Tibial nerve (tissue), 4 donors: ENCODE measurements around the gene TPPP.
"Not testable (repeated sequence)": the region's sequence is repeated elsewhere in the genome, so short reads cannot be mapped to it uniquely, and the experiment has no call there.

ENCODE experiments used
- EP300 ChIP-seq, 2 donors: sonication (generic); formaldehyde crosslinking; IDR thresholded peaks; one replicate each; pipeline ENCODE4 v1.6.1; 2017; ENCODE audit warnings: antibody characterized with exemption in 2 of 2, mild to moderate bottlenecking in 1 of 2
- POLR2A ChIP-seq, 2 donors: fragments of 450-650 bp; IDR thresholded peaks; one replicate each; pipeline ENCODE4 v1.6.1; 2017; ENCODE audit warnings: antibody characterized with exemption in 2 of 2, mild to moderate bottlenecking in 2 of 2, moderate library complexity in 2 of 2
- TF ChIP-seq, protein P1 (sequence below), 5 experiments: fragments of 200-600 bp in 3 of 5; fragments of 450-650 bp in 2 of 5; sonication (generic) in 3 of 5; IDR thresholded peaks; one replicate each; pipeline ENCODE4 v1.5.1; 2016 to 2019; ENCODE audit warnings: antibody characterized with exemption in 5 of 5, mild to moderate bottlenecking in 3 of 5, moderate library complexity in 2 of 5

DNA sequence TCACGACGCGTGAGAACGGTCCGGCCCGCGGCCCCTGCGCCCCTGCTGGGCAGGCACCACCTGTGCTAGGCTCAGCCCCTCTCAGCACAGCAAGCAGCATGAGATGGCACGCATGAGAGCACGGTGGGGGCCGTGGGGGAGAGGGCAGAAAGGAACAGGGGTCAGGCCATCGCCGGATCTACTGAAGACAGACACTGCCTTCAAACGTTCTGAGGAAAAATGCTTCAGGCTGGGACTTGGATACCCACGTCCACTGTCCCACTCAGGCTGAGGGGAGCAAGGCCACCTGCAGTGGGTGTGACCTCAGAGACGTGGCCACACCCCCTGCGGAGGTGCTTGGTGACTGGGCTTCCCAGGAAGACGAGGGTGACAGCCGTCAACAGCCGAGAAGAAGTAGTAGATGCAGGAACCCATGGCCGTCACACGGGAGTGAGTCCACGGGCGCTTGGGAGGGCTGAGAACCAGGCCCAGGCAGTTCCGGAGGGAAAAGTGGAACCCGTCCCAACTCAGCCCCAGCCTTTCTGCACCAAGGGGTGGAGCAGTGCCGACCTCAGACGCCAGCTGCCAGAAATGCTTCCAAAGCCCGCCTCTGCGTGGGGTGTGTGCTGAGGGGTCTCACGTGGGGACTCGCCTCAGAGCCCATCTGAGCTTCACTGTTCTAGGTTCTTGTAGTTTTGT is 12.9 kb downstream of the TPPP start:
- TF ChIP-seq EP300, POLR2A (IDR thresholded peaks at IDR 0.05): not testable (repeated sequence)
- TF ChIP-seq, protein P1, sequence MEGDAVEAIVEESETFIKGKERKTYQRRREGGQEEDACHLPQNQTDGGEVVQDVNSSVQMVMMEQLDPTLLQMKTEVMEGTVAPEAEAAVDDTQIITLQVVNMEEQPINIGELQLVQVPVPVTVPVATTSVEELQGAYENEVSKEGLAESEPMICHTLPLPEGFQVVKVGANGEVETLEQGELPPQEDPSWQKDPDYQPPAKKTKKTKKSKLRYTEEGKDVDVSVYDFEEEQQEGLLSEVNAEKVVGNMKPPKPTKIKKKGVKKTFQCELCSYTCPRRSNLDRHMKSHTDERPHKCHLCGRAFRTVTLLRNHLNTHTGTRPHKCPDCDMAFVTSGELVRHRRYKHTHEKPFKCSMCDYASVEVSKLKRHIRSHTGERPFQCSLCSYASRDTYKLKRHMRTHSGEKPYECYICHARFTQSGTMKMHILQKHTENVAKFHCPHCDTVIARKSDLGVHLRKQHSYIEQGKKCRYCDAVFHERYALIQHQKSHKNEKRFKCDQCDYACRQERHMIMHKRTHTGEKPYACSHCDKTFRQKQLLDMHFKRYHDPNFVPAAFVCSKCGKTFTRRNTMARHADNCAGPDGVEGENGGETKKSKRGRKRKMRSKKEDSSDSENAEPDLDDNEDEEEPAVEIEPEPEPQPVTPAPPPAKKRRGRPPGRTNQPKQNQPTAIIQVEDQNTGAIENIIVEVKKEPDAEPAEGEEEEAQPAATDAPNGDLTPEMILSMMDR (IDR thresholded peaks at IDR 0.05), result not testable (repeated sequence)
